ENCODE data around the gene PLEK2. TPM values are rescaled to one million over a fixed set of nuclear protein-coding genes. Genes with fewer than 3 reads are reported as not detected.

Gene PLEK2
- total and polyA plus RNA-seq, 5 donors = 0.34 to 0.82 (median 0.37) TPM; not detected in 2

GRCh38 chr14:67444395-67444794 is 32.4 kb upstream of the PLEK2 start:
- Histone ChIP-seq H3K4me3 (ENCODE audit: low read length) (no peak overlapping the region), H3K27ac (ENCODE audit: low read length) (no peak overlapping the region), H3K4me1 (ENCODE audit: control insufficient read depth, insufficient read depth, low read length) (no peaks in the 10 kb centered on the region), H3K27me3 (ENCODE audit: control insufficient read depth, insufficient read depth) (no peaks in the 10 kb centered on the region), H3K9me3 (ENCODE audit: control insufficient read depth, low read length) (no peaks in the 10 kb centered on the region)
- intact Hi-C loops (cut with DNase I) = no loop called here
- no peak for ATAC-seq
- WGBS = 74% methylated on average over 3 of the region's 3 CpGs
- DNase-seq = no peak

- H3K27me3 ChIP-seq (ENCODE audit: control insufficient read depth, insufficient read depth) = no peaks in the 10 kb centered on the region
- no peaks in the 10 kb centered on the region for H3K9me3 ChIP-seq (ENCODE audit: control insufficient read depth, low read length)
- H3K4me3 ChIP-seq (ENCODE audit: low read length) = no peak overlapping the region
- DNase-seq = no peak
- no peak for ATAC-seq
- intact Hi-C loops (cut with DNase I) = no loop called here
- H3K4me1 ChIP-seq (ENCODE audit: control insufficient read depth, insufficient read depth, low read length) = no peaks in the 10 kb centered on the region
- 62% methylated on average over 8 of the region's 8 CpGs for WGBS
- H3K27ac ChIP-seq (ENCODE audit: low read length) = no peak overlapping the region
These were observed 30.4 kb upstream of the PLEK2 start for GRCh38 chr14:67442139-67442906.

GRCh38 chr14:67441672-67442071 is 29.7 kb upstream of the PLEK2 start:
- no peak overlapping the region for H3K27ac ChIP-seq (ENCODE audit: low read length)
- intact Hi-C loops (cut with DNase I) = no loop called here
- ATAC-seq (peak in 1 of 2 donors; percentile 41), DNase-seq (no peak)
- H3K27me3 ChIP-seq (ENCODE audit: control insufficient read depth, insufficient read depth) = no peaks in the 10 kb centered on the region
- 72% methylated on average over 8 of the region's 8 CpGs for WGBS
- no peak overlapping the region for H3K4me3 ChIP-seq (ENCODE audit: low read length)
- H3K9me3 ChIP-seq (ENCODE audit: control insufficient read depth, low read length) = no peaks in the 10 kb centered on the region
- H3K4me1 ChIP-seq (ENCODE audit: control insufficient read depth, insufficient read depth, low read length) = no peaks in the 10 kb centered on the region

GRCh38 chr14:67441256-67441655 is 29.3 kb upstream of the PLEK2 start:
- intact Hi-C loops (cut with DNase I) = no loop called here
- no peaks in the 10 kb centered on the region for H3K27me3 ChIP-seq (ENCODE audit: control insufficient read depth, insufficient read depth)
- no peaks in the 10 kb centered on the region for H3K4me1 ChIP-seq (ENCODE audit: control insufficient read depth, insufficient read depth, low read length)
- H3K9me3 ChIP-seq (ENCODE audit: control insufficient read depth, low read length) = no peaks in the 10 kb centered on the region
- WGBS = 89% methylated on average over 2 of the region's 2 CpGs
- ATAC-seq = no peak
- H3K4me3 ChIP-seq (ENCODE audit: low read length) = no peak overlapping the region
- no peak for DNase-seq
- H3K27ac ChIP-seq (ENCODE audit: low read length) = no peak overlapping the region

- Histone ChIP-seq H3K4me1 (ENCODE audit: control insufficient read depth, insufficient read depth, low read length) (no peaks in the 10 kb centered on the region), H3K27ac (ENCODE audit: low read length) (no peak overlapping the region), H3K27me3 (ENCODE audit: control insufficient read depth, insufficient read depth) (no peaks in the 10 kb centered on the region), H3K9me3 (ENCODE audit: control insufficient read depth, low read length) (no peaks in the 10 kb centered on the region), H3K4me3 (ENCODE audit: low read length) (no peak overlapping the region)
- ATAC-seq (no peak), DNase-seq (no peak)
- WGBS = 84% methylated on average over 4 of the region's 4 CpGs
- intact Hi-C loops (cut with DNase I) = no loop called here
These were observed 28.5 kb upstream of the PLEK2 start for GRCh38 chr14:67440513-67440912.

- no peak for ATAC-seq
- intact Hi-C loops (cut with DNase I) = loop anchor here in 1 of 4 donors (10.0 kb wide), 1 partner anchor 266 kb away; the partner anchor contains the start of gene RDH12
These were observed 27.0 kb upstream of the PLEK2 start for GRCh38 chr14:67438969-67439368.

GRCh38 chr14:67436006-67436866 is 24.3 kb upstream of the PLEK2 start:
- ATAC-seq (peak in 1 of 2 donors; percentile 36), DNase-seq (no peak)
- Histone ChIP-seq H3K9me3 (ENCODE audit: control insufficient read depth, low read length) (no peaks in the 10 kb centered on the region), H3K27ac (ENCODE audit: low read length) (no peak overlapping the region), H3K4me3 (ENCODE audit: low read length) (no peak overlapping the region), H3K27me3 (ENCODE audit: control insufficient read depth, insufficient read depth) (no peaks in the 10 kb centered on the region), H3K4me1 (ENCODE audit: control insufficient read depth, insufficient read depth, low read length) (no peaks in the 10 kb centered on the region)
- intact Hi-C loops (cut with DNase I) = loop anchor here in 1 of 4 donors (10.0 kb wide), 1 partner anchor 269 kb away; the partner anchor contains the start of gene RDH12
- WGBS = 82% methylated on average over 10 of the region's 10 CpGs

More at GRCh38 chr14:67438969-67439368, 27.0 kb upstream of the PLEK2 start:
- WGBS = 80% methylated on average over 1 of the region's 1 CpG
- H3K4me3 ChIP-seq (ENCODE audit: low read length) = no peak overlapping the region
- DNase-seq = no peak
- no peaks in the 10 kb centered on the region for H3K4me1 ChIP-seq (ENCODE audit: control insufficient read depth, insufficient read depth, low read length)
- no peaks in the 10 kb centered on the region for H3K9me3 ChIP-seq (ENCODE audit: control insufficient read depth, low read length)
- no peaks in the 10 kb centered on the region for H3K27me3 ChIP-seq (ENCODE audit: control insufficient read depth, insufficient read depth)
- no peak overlapping the region for H3K27ac ChIP-seq (ENCODE audit: low read length)

GRCh38 chr14:67435603-67436002 is 23.6 kb upstream of the PLEK2 start:
- H3K4me1 ChIP-seq (ENCODE audit: control insufficient read depth, insufficient read depth, low read length) = no peaks in the 10 kb centered on the region
- intact Hi-C loops (cut with DNase I) = loop anchor here in 1 of 4 donors (10.0 kb wide), 1 partner anchor 269 kb away; the partner anchor contains the start of gene RDH12
- no peak for ATAC-seq

GRCh38 chr14:67432050-67432564 is 20.1 kb upstream of the PLEK2 start:
- no peak overlapping the region for H3K27ac ChIP-seq (ENCODE audit: low read length)
- H3K27me3 ChIP-seq (ENCODE audit: control insufficient read depth, insufficient read depth) = no peaks in the 10 kb centered on the region
- intact Hi-C loops (cut with DNase I) = loop anchor here in 2 of 4 donors (5.0 to 10.0 kb wide), 2 partner anchors 140 to 273 kb away; partner anchors contain the start of gene RDH12 (in 1 of the 2)
- no peak overlapping the region for H3K4me3 ChIP-seq (ENCODE audit: low read length)
- ATAC-seq = no peak
- 50% methylated on average over 7 of the region's 7 CpGs for WGBS
- DNase-seq = no peak
- H3K9me3 ChIP-seq (ENCODE audit: control insufficient read depth, low read length) = no peaks in the 10 kb centered on the region
- H3K4me1 ChIP-seq (ENCODE audit: control insufficient read depth, insufficient read depth, low read length) = no peaks in the 10 kb centered on the region

More at GRCh38 chr14:67435603-67436002, 23.6 kb upstream of the PLEK2 start:
- H3K9me3 ChIP-seq (ENCODE audit: control insufficient read depth, low read length) = no peaks in the 10 kb centered on the region
- no peak overlapping the region for H3K4me3 ChIP-seq (ENCODE audit: low read length)
- no peaks in the 10 kb centered on the region for H3K27me3 ChIP-seq (ENCODE audit: control insufficient read depth, insufficient read depth)
- no peak overlapping the region for H3K27ac ChIP-seq (ENCODE audit: low read length)
- DNase-seq = no peak
- 85% methylated on average over 5 of the region's 5 CpGs for WGBS

- H3K27me3 ChIP-seq (ENCODE audit: control insufficient read depth, insufficient read depth) = no peaks in the 10 kb centered on the region
- DNase-seq (no peak), ATAC-seq (no peak)
- H3K4me3 ChIP-seq (ENCODE audit: low read length) = no peak overlapping the region
- WGBS = 70% methylated on average over 9 of the region's 9 CpGs
- no peaks in the 10 kb centered on the region for H3K4me1 ChIP-seq (ENCODE audit: control insufficient read depth, insufficient read depth, low read length)
- intact Hi-C loops (cut with DNase I) = loop anchor here in 3 of 4 donors (5.0 to 10.0 kb wide), 3 partner anchors 138 to 275 kb away; partner anchors contain the start of gene RDH12 (in 1 of the 3)
- H3K9me3 ChIP-seq (ENCODE audit: control insufficient read depth, low read length) = no peaks in the 10 kb centered on the region
- H3K27ac ChIP-seq (ENCODE audit: low read length) = no peak overlapping the region
These were observed 17.7 kb upstream of the PLEK2 start for GRCh38 chr14:67429510-67430205.
